ENCODE results near the gene BCL2.

GRCh38 chr18:63316612-63317555 is 2.7 kb downstream of the BCL2 start:
- TF ChIP-seq CTCF (IDR thresholded peaks at IDR 0.05) (no peak), POLR2AphosphoS5 (IDR thresholded peaks at IDR 0.05) (no peak)

All from prostate gland (tissue), 2 donors.